Astrocyte of the cerebellum (primary cell): ENCODE measurements around the gene C6orf47.
A peak's percentile ranks its signal among the peaks of the same experiment; 100 is the strongest.

ENCODE experiments used
- DNase-seq: peaks from one replicate; pipeline ENCODE4 v3.0.0-alpha.2; 2011; ENCODE audit warnings: low read depth
- H3K4me3 ChIP-seq: 2 replicates; pipeline ENCODE4 v1.5.1; 2011; ENCODE audit warnings: mild to moderate bottlenecking, low read depth, low read length, moderate library complexity
- in situ Hi-C: cut with HindIII; loops from 2 replicates; pipeline ENCODE4 v1.10.0; 2017; ENCODE audit warnings: low sequenced_read_pairs
- TF ChIP-seq, protein P1 (sequence below): IDR thresholded peaks from 2 replicates; pipeline ENCODE4 v1.5.1; 2012; ENCODE audit warnings: low read length, low read depth, moderate library complexity, mild to moderate bottlenecking; ENCODE audit errors: missing control alignments

Gene C6orf47

DNA sequence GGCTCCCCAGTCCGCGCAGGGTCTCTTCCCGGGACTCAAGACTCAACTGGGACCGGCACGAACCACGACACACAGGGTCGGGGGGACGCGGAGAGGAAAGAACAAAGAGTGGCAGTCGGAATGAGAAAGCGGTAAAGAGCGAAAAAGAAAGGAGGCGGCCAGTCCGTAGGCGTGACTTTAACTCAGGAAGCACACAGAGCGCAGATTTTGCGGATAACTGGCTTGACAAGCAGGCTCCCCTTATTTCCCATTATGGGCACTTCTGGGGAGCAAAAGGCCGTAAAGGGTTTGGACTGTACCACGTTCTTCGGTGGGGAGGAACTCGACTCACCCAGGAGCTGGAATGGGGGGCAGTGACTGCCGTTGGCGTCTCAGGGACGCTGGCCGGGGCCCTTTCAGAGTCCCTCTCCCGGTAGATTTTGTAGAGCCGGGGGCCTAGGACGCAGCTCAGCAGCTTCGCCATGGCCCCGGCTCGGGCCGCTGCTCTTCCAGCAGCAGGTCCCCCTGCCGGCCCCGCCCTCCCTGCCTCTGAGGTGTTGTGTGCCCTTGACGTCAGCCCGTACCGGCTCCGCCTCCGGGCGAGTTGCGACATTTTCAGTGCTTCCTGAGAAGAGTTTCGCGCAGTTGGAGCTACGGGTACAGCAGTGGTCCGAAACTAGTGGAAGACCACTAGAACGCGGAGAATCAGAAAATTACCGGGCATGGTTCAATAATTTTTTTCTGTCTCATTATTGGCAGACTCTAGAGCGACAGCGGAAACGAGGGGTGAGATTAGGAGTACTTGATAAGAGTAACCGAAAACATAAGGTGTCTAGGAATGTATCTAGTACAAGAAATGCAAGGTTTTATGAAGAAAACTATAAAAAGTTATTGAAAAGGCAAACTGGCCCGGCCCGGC lies 42.5 kb upstream of the C6orf47 start, which contains the start of gene ABHD16A:
TSS of gene ABHD16A (minus strand) at position 506 of the 898 bp plus-strand sequence. CDS start at position 463, 43 bp downstream.
- H3K4me3 ChIP-seq = peak within 1 kb of the TSS; percentile 95
- peak; percentile 97 for DNase-seq
- in situ Hi-C loops = no loop called here
- TF ChIP-seq, protein P1, sequence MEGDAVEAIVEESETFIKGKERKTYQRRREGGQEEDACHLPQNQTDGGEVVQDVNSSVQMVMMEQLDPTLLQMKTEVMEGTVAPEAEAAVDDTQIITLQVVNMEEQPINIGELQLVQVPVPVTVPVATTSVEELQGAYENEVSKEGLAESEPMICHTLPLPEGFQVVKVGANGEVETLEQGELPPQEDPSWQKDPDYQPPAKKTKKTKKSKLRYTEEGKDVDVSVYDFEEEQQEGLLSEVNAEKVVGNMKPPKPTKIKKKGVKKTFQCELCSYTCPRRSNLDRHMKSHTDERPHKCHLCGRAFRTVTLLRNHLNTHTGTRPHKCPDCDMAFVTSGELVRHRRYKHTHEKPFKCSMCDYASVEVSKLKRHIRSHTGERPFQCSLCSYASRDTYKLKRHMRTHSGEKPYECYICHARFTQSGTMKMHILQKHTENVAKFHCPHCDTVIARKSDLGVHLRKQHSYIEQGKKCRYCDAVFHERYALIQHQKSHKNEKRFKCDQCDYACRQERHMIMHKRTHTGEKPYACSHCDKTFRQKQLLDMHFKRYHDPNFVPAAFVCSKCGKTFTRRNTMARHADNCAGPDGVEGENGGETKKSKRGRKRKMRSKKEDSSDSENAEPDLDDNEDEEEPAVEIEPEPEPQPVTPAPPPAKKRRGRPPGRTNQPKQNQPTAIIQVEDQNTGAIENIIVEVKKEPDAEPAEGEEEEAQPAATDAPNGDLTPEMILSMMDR = no peak

DNA sequence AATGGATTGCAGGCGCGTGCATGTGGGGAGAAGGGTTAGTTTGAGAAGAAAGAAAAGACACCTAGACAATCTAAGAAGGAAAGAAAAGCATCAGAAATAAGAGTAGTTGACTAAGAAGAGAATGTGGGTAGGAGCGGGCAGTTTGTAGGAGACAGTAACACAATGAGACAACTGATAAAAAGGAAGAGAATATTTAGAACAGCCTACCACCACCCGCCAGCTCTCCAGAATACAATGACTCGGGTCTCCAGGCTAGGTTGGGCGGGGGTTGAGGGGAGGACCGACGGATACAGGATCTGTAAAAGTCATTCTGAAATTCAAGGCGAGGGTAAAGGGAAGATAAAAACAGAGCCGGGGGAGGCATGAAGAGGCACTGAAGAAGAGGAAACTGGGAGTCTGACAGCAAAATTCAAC lies 41.8 kb upstream of the C6orf47 start:
- TF ChIP-seq, protein P1 = no peak
- in situ Hi-C loops = no loop called here
- peak overlapping the region; percentile 95 for H3K4me3 ChIP-seq
- no peak for DNase-seq

DNA sequence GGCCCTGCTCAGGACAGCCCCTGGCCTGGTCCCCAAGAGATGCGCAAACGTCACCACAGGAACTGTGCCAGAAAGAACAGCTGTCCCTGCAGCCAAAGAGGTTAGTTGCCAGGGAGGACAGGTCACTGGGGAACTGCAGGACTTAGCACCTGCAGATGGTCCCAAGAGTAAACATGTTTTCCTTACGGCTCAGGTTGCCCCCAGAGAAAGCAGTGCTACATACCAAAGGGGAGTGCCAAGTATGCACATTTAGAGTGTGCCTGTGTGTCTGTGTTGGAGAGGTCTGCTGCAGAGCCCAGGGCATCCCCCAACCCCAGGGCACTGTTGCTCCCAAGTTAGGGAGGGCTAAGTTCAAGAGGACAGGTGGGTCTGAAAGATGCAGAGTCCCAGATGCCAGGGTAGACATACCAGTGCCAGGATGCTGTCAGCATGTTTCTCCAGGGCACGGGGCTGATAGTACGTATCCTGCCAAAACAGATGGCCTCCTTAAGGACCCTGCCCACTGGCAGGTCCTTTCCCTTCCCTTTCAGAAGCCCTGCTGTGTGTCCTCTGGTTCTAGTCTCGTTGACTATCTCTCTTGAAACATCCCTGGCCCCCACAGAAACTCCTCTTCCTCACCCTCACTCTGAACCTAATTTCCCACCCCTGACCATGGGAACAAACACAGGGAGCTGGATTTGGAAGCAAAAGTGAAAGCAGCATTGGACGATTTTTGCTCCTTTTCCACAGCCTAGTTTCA lies 41.3 kb upstream of the C6orf47 start:
- in situ Hi-C loops = no loop called here
- H3K4me3 ChIP-seq = peak overlapping the region; percentile 95
- TF ChIP-seq, protein P1 = no peak
- DNase-seq = no peak

DNA sequence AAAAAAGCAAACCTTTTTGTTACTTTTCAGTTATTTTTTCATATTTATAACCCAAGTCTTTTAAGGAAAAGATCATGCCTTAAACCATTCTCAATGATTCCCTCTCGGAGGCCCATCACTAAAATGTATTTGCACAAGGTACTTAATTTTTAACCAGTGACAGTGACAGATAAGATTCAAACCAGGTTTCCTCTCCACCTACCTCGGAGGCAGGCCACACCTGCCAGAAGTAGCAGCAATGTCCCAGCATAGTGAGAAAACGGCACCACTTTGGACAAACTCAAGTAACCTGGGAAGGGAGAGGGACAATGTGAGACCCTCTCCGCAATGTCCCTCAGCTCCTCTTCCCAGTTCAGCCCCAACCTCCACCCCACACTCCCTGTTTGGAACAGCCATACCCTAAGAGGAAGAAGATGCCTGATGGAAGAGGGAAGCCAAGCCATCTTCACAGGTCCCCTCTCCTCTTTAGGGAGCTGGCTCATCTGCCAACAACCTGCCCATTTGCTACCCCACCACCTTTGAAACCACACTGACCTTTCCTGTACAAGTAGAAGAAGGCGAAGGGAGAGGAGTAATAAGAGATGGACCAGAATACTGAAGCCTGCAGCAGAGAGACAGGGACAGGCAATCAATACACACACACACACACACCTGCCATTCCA lies 40.3 kb upstream of the C6orf47 start:
- in situ Hi-C loops = no loop called here
- TF ChIP-seq, protein P1 = no peak
- no peak for DNase-seq

DNA sequence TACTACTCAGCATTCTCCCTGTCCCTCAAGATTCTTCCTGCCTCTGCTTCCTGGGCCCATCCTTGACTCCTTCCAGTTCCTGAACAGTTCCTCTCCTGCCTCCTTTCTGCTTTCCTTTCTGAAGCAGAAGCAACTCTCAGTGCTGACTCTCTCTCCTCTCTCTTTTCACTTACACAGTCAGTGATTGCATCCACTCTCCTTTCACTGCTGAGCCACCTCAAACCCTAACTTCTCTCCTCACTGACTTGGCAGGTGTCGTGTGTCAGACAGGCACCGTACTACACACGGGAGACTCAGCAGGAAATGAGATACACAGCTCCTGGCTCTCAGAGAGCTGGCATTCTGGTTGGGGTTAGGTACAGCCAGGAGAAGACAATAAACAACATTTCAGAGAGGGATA lies 37.0 kb upstream of the C6orf47 start:
- in situ Hi-C loops = no loop called here
- TF ChIP-seq, protein P1 = no peak
- no peak for DNase-seq
- no peak overlapping the region for H3K4me3 ChIP-seq

More for the DNA sequence above, 40.3 kb upstream of the C6orf47 start:
- no peak overlapping the region for H3K4me3 ChIP-seq

DNA sequence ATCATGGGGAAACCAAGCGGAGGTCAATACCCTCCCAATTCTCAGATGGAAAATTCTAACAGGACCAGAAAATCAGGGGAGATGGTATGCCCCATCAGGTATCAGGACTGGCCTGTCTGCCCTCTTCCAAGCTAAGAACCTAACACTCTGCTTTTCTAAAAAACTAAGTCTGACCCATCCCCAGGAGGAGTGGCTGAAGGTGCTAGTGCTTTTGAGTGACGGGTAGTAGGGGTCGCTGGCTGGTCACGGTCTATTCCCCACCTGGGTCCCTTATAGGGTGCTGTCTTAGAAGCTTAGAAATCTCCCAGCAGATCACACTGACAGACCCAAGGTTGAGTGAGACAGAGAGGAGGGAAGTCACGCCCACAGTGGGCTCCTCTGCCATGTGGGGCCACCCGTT lies 33.0 kb upstream of the C6orf47 start:
- in situ Hi-C loops = loop anchor here (5.0 kb wide), 1 partner anchor 39 kb away; no protein-coding TSS in a partner anchor
- DNase-seq = no peak
- H3K4me3 ChIP-seq = no peak overlapping the region
- TF ChIP-seq, protein P1 = no peak
